SK-N-SH (cell line): ENCODE measurements around the gene KREMEN2. TPM values are rescaled to one million over a fixed set of nuclear protein-coding genes. Genes with fewer than 3 reads are reported as not detected.

Experiments
- CTCF ChIA-PET: fragments of 300-600, 350-600 bp; formaldehyde crosslinking; extraction: SDS; loops from one replicate; lab custom pipeline; 2021; lab: Yijun Ruan, JAX
- POLR2A ChIA-PET: fragments of 350-600 bp; sonication (Branson Sonifier 250); formaldehyde crosslinking; extraction: SDS; loops from one replicate; lab custom pipeline; 2020; ENCODE audit warnings: antibody characterized with exemption, inconsistent platforms; lab: Yijun Ruan, JAX
- DNase-seq: peaks from one replicate; pipeline ENCODE4 v3.0.0; 2012
- H2AFZ ChIP-seq: fragments of 200-600 bp; sonication (generic); 2 replicates; pipeline ENCODE4 v1.8.1; 2016; ENCODE audit warnings: antibody characterized with exemption, mild to moderate bottlenecking, low read depth
- H3F3A ChIP-seq: fragments of 200-600 bp; sonication (generic); replicated peaks from 2 replicates; pipeline ENCODE3; 2016; ENCODE audit warnings: antibody characterized with exemption, mild to moderate bottlenecking; ENCODE audit not compliant: insufficient read depth
- H3K27ac ChIP-seq, 2 experiments: fragments of 200-500 bp in 1 of 2; fragments of 200-600 bp in 1 of 2; sonication (Bioruptor generic) in 1 of 2; sonication (generic), shearing (Covaris generic) in 1 of 2; 2 replicates each; pipeline versions ENCODE4 v1.5.1 to v1.6.1; 2014 to 2016; ENCODE audit warnings: low read depth in 2 of 2, inconsistent platforms in 1 of 2, low read length in 1 of 2, mild to moderate bottlenecking in 1 of 2, mixed read lengths in 1 of 2
- H3K27me3 ChIP-seq: fragments of 200-600 bp; sonication (generic), shearing (Covaris generic); 2 replicates; pipeline ENCODE4 v1.6.1; 2016; ENCODE audit warnings: mixed run types; ENCODE audit not compliant: insufficient read depth
- H3K36me3 ChIP-seq, 2 experiments: fragments of 200-500 bp in 1 of 2; fragments of 200-600 bp in 1 of 2; sonication (Bioruptor generic) in 1 of 2; sonication (generic) in 1 of 2; replicated peaks in 1 of 2; 2 replicates each; pipeline versions ENCODE3 to v1.5.1; 2014 to 2016; ENCODE audit warnings: low read length in 1 of 2, mild to moderate bottlenecking in 1 of 2; ENCODE audit not compliant: insufficient read depth in 2 of 2, control insufficient read depth in 1 of 2
- H3K4me1 ChIP-seq, 2 experiments: fragments of 200-500 bp in 1 of 2; fragments of 200-600 bp in 1 of 2; sonication (Bioruptor generic) in 1 of 2; sonication (generic), shearing (Covaris generic) in 1 of 2; 2 replicates each; pipeline versions ENCODE4 v1.5.1 to v1.6.1; 2014 to 2016; ENCODE audit warnings: low read depth in 1 of 2, low read length in 1 of 2, mixed run types in 1 of 2; ENCODE audit not compliant: insufficient read depth in 2 of 2, control insufficient read depth in 1 of 2
- H3K4me2 ChIP-seq: fragments of 200-600 bp; sonication (generic), shearing (Covaris generic); 2 replicates; pipeline ENCODE4 v1.6.1; 2017; ENCODE audit warnings: mixed run types
- H3K4me3 ChIP-seq, 2 experiments: fragments of 200-500 bp in 1 of 2; fragments of 200-600 bp in 1 of 2; sonication (Bioruptor generic) in 1 of 2; sonication (generic), shearing (Covaris generic) in 1 of 2; 2 replicates each; pipeline versions ENCODE4 v1.5.1 to v1.8.1; 2014 to 2016; ENCODE audit warnings: low read depth in 2 of 2, inconsistent platforms in 1 of 2, low read length in 1 of 2, mild to moderate bottlenecking in 1 of 2, mixed read lengths in 1 of 2, moderate library complexity in 1 of 2
- H3K79me2 ChIP-seq: fragments of 200-600 bp; sonication (generic); 2 replicates; pipeline ENCODE4 v1.8.1; 2017; ENCODE audit warnings: mild to moderate bottlenecking; ENCODE audit not compliant: insufficient read depth
- H3K9ac ChIP-seq: fragments of 200-600 bp; sonication (generic); 2 replicates; pipeline ENCODE4 v1.6.1; 2017; ENCODE audit warnings: mixed run types
- H3K9me2 ChIP-seq: fragments of 200-600 bp; sonication (generic); 2 replicates; pipeline ENCODE4 v1.6.1; 2017; ENCODE audit warnings: mixed run types
- H3K9me3 ChIP-seq: fragments of 200-600 bp; sonication (generic); 2 replicates; pipeline ENCODE4 v1.6.1; 2017; ENCODE audit warnings: mixed run types, mild to moderate bottlenecking, moderate library complexity
- H4K20me1 ChIP-seq: fragments of 200-600 bp; sonication (generic); 2 replicates; pipeline ENCODE4 v1.6.1; 2017; ENCODE audit warnings: mild to moderate bottlenecking, mixed run types; ENCODE audit not compliant: insufficient read depth
- CHD2 ChIP-seq: fragments of 150-350 bp; IDR thresholded peaks from 2 replicates; pipeline ENCODE4 v1.6.1; 2018; ENCODE audit warnings: low read length; ENCODE audit not compliant: partially characterized antibody
- ELF1 ChIP-seq: IDR thresholded peaks from 2 replicates; pipeline ENCODE4 v1.4.0; 2012
- EP300 ChIP-seq, 2 experiments: IDR thresholded peaks; 2 replicates each; pipeline versions ENCODE4 v1.4.0 to v1.6.1; 2012; ENCODE audit warnings: borderline replicate concordance in 1 of 2, low read depth in 1 of 2, low read length in 1 of 2
- EZH2phosphoT487 ChIP-seq: fragments of 200-600 bp; sonication (generic); IDR thresholded peaks from 2 replicates; pipeline ENCODE4 v1.6.1; 2017; ENCODE audit warnings: low read depth, mixed run types, mild to moderate bottlenecking, antibody characterized with exemption, moderate library complexity, borderline replicate concordance
- FOSL2 ChIP-seq: IDR thresholded peaks from 2 replicates; pipeline ENCODE4 v1.4.0; 2012; ENCODE audit warnings: low read depth, mild to moderate bottlenecking, moderate library complexity, borderline replicate concordance
- FOXJ3 ChIP-seq: sonication (generic); formaldehyde crosslinking; IDR thresholded peaks from 2 replicates; pipeline ENCODE4 v1.5.1; 2020; ENCODE audit warnings: mild to moderate bottlenecking, missing genetic modification reagents
- FOXM1 ChIP-seq: IDR thresholded peaks from 2 replicates; pipeline ENCODE4 v1.4.0; 2012; ENCODE audit warnings: low read depth, mild to moderate bottlenecking
- GABPA ChIP-seq: IDR thresholded peaks from 2 replicates; pipeline ENCODE4 v1.4.0; 2012; ENCODE audit warnings: low read depth, mild to moderate bottlenecking
- MXI1 ChIP-seq: IDR thresholded peaks from 2 replicates; pipeline ENCODE4 v1.6.1; 2012; ENCODE audit warnings: mild to moderate bottlenecking, low read depth, low read length, improper control_type of control experiment
- NRF1 ChIP-seq: IDR thresholded peaks from 2 replicates; pipeline ENCODE4 v1.6.1; 2012; ENCODE audit warnings: low read depth, mild to moderate bottlenecking, low read length
- RCOR1 ChIP-seq: fragments of 150-350 bp; IDR thresholded peaks from 2 replicates; pipeline ENCODE4 v1.6.1; 2017; ENCODE audit warnings: antibody characterized with exemption, low read length
- SIN3A ChIP-seq: IDR thresholded peaks from 2 replicates; pipeline ENCODE4 v1.6.1; 2012; ENCODE audit warnings: low read depth, mild to moderate bottlenecking, low read length, moderate library complexity, borderline replicate concordance
- TEAD4 ChIP-seq: IDR thresholded peaks from 2 replicates; pipeline ENCODE4 v1.4.0; 2012; ENCODE audit warnings: mild to moderate bottlenecking, borderline replicate concordance; ENCODE audit not compliant: insufficient read depth
- YY1 ChIP-seq: IDR thresholded peaks from 2 replicates; pipeline ENCODE4 v1.4.0; 2012; ENCODE audit warnings: low read depth, mild to moderate bottlenecking
- WGBS: methylation state at CpG from one replicate; pipeline ENCODE4 v1.1.6; 2017; ENCODE audit warnings: low lambda C conversion rate; 5-methylcytosine and 5-hydroxymethylcytosine counted together
- polyA plus RNA-seq, 3 experiments: library from polyadenylated mRNA; depleted of rRNA; stranded (reverse); fragments of >200 nt; gene quantifications; 2 replicates each; pipeline ENCODE4 v1.2.3, GENCODE V29; 2012
- TF ChIP-seq, protein P1 (sequence below): fragments of 200-600 bp; sonication (generic); IDR thresholded peaks from 2 replicates; pipeline ENCODE4 v1.6.1; 2017; ENCODE audit warnings: antibody characterized with exemption, mild to moderate bottlenecking, moderate library complexity
- TF ChIP-seq, protein P2 (sequence below): IDR thresholded peaks from 2 replicates; pipeline ENCODE4 v1.6.1; 2012; ENCODE audit warnings: mild to moderate bottlenecking, low read depth, low read length, moderate library complexity
- TF ChIP-seq, protein P3 (sequence below): fragments of 150-350 bp; IDR thresholded peaks from 2 replicates; pipeline ENCODE4 v1.6.1; 2017; ENCODE audit warnings: antibody characterized with exemption, low read length, low read depth, borderline replicate concordance
- TF ChIP-seq, protein P4 (sequence below): fragments of 150-350 bp; IDR thresholded peaks from 2 replicates; pipeline ENCODE4 v1.6.1; 2016; ENCODE audit warnings: mild to moderate bottlenecking, low read depth, low read length

KREMEN2 gene
- polyA plus RNA-seq, 1 of the 3 experiments (the other 2 are of a cell fraction), result 0.77 TPM

DNA sequence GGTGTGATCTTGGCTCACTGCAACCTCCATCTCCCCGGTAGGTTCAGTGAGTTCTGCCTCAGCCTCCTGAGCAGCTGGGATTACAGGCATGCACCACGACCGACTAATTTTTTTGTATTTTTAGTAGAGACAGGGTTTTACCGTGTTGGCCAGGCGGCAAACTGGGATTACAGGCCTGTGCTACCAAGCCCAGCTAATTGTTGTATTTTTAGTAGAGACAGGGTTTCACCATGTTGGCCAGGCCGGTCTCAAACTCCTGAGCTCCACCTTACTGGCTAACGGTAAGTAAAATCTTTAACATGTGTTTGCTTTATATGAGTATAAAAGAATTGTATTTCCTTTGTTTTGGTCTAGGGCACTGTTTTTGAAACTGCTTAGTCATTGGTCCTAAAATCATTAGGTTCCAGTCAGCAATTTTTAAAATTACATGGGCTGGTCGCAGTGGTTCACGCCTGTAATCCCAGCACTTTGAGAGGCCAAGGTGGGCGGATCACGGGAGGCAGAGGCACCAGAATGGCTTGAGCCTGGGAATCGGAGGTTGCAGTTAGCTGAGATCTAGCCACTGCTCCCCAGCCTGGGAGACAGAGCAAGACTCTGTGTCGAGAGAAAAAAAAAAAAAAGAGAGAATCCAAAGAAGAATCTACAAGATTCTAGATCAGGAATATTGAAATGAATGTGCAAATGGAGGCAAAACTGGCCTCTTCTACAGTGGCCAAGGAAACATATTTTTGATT lies 48.7 kb upstream of the KREMEN2 start:
- CTCF ChIA-PET, result interaction anchor here (2.0 to 7.4 kb wide), 3 partner anchors 8 to 76 kb away, joined by 6 to 54 read pairs (median 16); no protein-coding TSS in a partner anchor
- peak overlapping the region in 1 of 2 experiments; percentile 59; a peak in 2 of 4 replicates for H3K27ac ChIP-seq
- TF ChIP-seq FOXM1 (no peak), FOXJ3 (CRISPR knock-in tag) (no peak), MXI1 (no peak), RCOR1 (no peak), CHD2 (no peak), ELF1 (no peak), YY1 (no peak), NRF1 (no peak), EZH2phosphoT487 (no peak), FOSL2 (no peak), SIN3A (no peak), TEAD4 (no peak), EP300 (IDR thresholded peaks at IDR 0.05; ENCODE audit: borderline replicate concordance in 1 of 2, low read depth in 1 of 2, low read length in 1 of 2) (no peak), GABPA (no peak)
- TF ChIP-seq, protein P1, sequence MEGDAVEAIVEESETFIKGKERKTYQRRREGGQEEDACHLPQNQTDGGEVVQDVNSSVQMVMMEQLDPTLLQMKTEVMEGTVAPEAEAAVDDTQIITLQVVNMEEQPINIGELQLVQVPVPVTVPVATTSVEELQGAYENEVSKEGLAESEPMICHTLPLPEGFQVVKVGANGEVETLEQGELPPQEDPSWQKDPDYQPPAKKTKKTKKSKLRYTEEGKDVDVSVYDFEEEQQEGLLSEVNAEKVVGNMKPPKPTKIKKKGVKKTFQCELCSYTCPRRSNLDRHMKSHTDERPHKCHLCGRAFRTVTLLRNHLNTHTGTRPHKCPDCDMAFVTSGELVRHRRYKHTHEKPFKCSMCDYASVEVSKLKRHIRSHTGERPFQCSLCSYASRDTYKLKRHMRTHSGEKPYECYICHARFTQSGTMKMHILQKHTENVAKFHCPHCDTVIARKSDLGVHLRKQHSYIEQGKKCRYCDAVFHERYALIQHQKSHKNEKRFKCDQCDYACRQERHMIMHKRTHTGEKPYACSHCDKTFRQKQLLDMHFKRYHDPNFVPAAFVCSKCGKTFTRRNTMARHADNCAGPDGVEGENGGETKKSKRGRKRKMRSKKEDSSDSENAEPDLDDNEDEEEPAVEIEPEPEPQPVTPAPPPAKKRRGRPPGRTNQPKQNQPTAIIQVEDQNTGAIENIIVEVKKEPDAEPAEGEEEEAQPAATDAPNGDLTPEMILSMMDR, result no peak
- TF ChIP-seq, protein P2, sequence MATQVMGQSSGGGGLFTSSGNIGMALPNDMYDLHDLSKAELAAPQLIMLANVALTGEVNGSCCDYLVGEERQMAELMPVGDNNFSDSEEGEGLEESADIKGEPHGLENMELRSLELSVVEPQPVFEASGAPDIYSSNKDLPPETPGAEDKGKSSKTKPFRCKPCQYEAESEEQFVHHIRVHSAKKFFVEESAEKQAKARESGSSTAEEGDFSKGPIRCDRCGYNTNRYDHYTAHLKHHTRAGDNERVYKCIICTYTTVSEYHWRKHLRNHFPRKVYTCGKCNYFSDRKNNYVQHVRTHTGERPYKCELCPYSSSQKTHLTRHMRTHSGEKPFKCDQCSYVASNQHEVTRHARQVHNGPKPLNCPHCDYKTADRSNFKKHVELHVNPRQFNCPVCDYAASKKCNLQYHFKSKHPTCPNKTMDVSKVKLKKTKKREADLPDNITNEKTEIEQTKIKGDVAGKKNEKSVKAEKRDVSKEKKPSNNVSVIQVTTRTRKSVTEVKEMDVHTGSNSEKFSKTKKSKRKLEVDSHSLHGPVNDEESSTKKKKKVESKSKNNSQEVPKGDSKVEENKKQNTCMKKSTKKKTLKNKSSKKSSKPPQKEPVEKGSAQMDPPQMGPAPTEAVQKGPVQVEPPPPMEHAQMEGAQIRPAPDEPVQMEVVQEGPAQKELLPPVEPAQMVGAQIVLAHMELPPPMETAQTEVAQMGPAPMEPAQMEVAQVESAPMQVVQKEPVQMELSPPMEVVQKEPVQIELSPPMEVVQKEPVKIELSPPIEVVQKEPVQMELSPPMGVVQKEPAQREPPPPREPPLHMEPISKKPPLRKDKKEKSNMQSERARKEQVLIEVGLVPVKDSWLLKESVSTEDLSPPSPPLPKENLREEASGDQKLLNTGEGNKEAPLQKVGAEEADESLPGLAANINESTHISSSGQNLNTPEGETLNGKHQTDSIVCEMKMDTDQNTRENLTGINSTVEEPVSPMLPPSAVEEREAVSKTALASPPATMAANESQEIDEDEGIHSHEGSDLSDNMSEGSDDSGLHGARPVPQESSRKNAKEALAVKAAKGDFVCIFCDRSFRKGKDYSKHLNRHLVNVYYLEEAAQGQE, result no peak
- TF ChIP-seq, protein P3, sequence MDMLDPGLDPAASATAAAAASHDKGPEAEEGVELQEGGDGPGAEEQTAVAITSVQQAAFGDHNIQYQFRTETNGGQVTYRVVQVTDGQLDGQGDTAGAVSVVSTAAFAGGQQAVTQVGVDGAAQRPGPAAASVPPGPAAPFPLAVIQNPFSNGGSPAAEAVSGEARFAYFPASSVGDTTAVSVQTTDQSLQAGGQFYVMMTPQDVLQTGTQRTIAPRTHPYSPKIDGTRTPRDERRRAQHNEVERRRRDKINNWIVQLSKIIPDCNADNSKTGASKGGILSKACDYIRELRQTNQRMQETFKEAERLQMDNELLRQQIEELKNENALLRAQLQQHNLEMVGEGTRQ, result no peak
- TF ChIP-seq, protein P4, sequence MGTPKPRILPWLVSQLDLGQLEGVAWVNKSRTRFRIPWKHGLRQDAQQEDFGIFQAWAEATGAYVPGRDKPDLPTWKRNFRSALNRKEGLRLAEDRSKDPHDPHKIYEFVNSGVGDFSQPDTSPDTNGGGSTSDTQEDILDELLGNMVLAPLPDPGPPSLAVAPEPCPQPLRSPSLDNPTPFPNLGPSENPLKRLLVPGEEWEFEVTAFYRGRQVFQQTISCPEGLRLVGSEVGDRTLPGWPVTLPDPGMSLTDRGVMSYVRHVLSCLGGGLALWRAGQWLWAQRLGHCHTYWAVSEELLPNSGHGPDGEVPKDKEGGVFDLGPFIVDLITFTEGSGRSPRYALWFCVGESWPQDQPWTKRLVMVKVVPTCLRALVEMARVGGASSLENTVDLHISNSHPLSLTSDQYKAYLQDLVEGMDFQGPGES, result no peak
- no peak overlapping the region for H3K4me3 ChIP-seq
- H3K9ac ChIP-seq, result peak overlapping the region; percentile 7; the same call in 1 of the 2 replicates
- no peak overlapping the region for H2AFZ ChIP-seq
- POLR2A ChIA-PET, result no interaction called here
- peaks cover 7 to 17% of the 10 kb centered on the region in 2 experiments; a peak in 3 of 4 replicates for H3K4me1 ChIP-seq
- H3K79me2 ChIP-seq, result peaks cover 33% of the 10 kb centered on the region
- WGBS, result 85% methylated on average over 13 of the region's 13 CpGs
- H3K36me3 ChIP-seq, result peaks cover 4 to 25% of the 10 kb centered on the region in 2 experiments
- no peaks in the 10 kb centered on the region for H3K9me2 ChIP-seq
- H3K27me3 ChIP-seq, result no peaks in the 10 kb centered on the region
- peak overlapping the region; percentile 34 for H3K4me2 ChIP-seq
- no peak for DNase-seq
- no peaks in the 10 kb centered on the region for H4K20me1 ChIP-seq
- no peaks in the 10 kb centered on the region for H3K9me3 ChIP-seq
- peaks cover 37% of the 10 kb centered on the region for H3F3A ChIP-seq
